Endothelial cell of umbilical vein (primary cell): ENCODE data around the gene REEP5.

Experiments used
- CTCF ChIP-seq, 2 donors: IDR thresholded peaks; 1 replicate in 1 of 2; 2 replicates in 1 of 2; pipeline ENCODE4 v1.5.1; 2011; ENCODE audit warnings: low read length in 2 of 2, mild to moderate bottlenecking in 2 of 2, moderate library complexity in 2 of 2, control low read depth in 1 of 2, inconsistent platforms in 1 of 2, low read depth in 1 of 2; ENCODE audit not compliant: insufficient read depth in 1 of 2; ENCODE audit errors: extremely low read depth in 1 of 2
- GATA2 ChIP-seq: IDR thresholded peaks from 2 replicates; pipeline ENCODE4 v1.7.0; 2011; ENCODE audit warnings: low read depth, mild to moderate bottlenecking, moderate library complexity, mixed read lengths, low read length; ENCODE audit not compliant: insufficient read length, insufficient read depth
- MAX ChIP-seq: IDR thresholded peaks from 2 replicates; pipeline ENCODE4 v1.6.1; 2011; ENCODE audit not compliant: insufficient read depth, insufficient read length
- POLR2AphosphoS5 ChIP-seq: IDR thresholded peaks from 2 replicates; pipeline ENCODE4 v1.6.1; 2012; ENCODE audit warnings: low read depth, mild to moderate bottlenecking, control low read depth, low read length, moderate library complexity; ENCODE audit not compliant: insufficient read depth

- TF ChIP-seq POLR2AphosphoS5 (no peak), GATA2 (no peak), CTCF (IDR thresholded peaks at IDR 0.05; ENCODE audit: extremely low read depth in 1 of 2, insufficient read depth in 1 of 2, low read depth in 1 of 2, low read length in 2 of 2) (no peak), MAX (no peak)
Observed at GRCh38 chr5:112867411-112867810, 54.6 kb downstream of the REEP5 start.
